Endothelial cell of umbilical vein (primary cell): ENCODE data around the gene MYMK.

Experiments used
- EZH2 ChIP-seq: IDR thresholded peaks from 2 replicates; pipeline ENCODE4 v1.6.1; 2012; ENCODE audit warnings: borderline replicate concordance, low read depth, mild to moderate bottlenecking, moderate library complexity, low read length, inconsistent platforms; ENCODE audit not compliant: severe bottlenecking
- GATA2 ChIP-seq: IDR thresholded peaks from 2 replicates; pipeline ENCODE4 v1.7.0; 2011; ENCODE audit warnings: low read depth, mild to moderate bottlenecking, moderate library complexity, mixed read lengths, low read length; ENCODE audit not compliant: insufficient read length, insufficient read depth
- JUN ChIP-seq: IDR thresholded peaks from 2 replicates; pipeline ENCODE4 v1.6.1; 2011; ENCODE audit warnings: borderline replicate concordance, low read depth; ENCODE audit not compliant: insufficient read length, insufficient read depth
- MYC ChIP-seq: IDR thresholded peaks from one replicate; pipeline ENCODE4 v1.6.1; 2011; ENCODE audit warnings: mild to moderate bottlenecking, low read depth, low read length
- POLR2A ChIP-seq: IDR thresholded peaks from 2 replicates; pipeline ENCODE4 v1.6.1; 2012; ENCODE audit warnings: low read depth, mild to moderate bottlenecking, control low read depth, low read length
- POLR2AphosphoS5 ChIP-seq: IDR thresholded peaks from 2 replicates; pipeline ENCODE4 v1.6.1; 2012; ENCODE audit warnings: low read depth, mild to moderate bottlenecking, control low read depth, low read length, moderate library complexity; ENCODE audit not compliant: insufficient read depth
- TF ChIP-seq, protein P1 (sequence below), 2 donors: IDR thresholded peaks; 1 replicate in 1 of 2; 2 replicates in 1 of 2; pipeline ENCODE4 v1.5.1; 2011; ENCODE audit warnings: low read length in 2 of 2, mild to moderate bottlenecking in 2 of 2, moderate library complexity in 2 of 2, control low read depth in 1 of 2, inconsistent platforms in 1 of 2, low read depth in 1 of 2; ENCODE audit not compliant: insufficient read depth in 1 of 2; ENCODE audit errors: extremely low read depth in 1 of 2
- TF ChIP-seq, protein P2 (sequence below): IDR thresholded peaks from 2 replicates; pipeline ENCODE4 v1.6.1; 2011; ENCODE audit not compliant: insufficient read depth, insufficient read length

DNA sequence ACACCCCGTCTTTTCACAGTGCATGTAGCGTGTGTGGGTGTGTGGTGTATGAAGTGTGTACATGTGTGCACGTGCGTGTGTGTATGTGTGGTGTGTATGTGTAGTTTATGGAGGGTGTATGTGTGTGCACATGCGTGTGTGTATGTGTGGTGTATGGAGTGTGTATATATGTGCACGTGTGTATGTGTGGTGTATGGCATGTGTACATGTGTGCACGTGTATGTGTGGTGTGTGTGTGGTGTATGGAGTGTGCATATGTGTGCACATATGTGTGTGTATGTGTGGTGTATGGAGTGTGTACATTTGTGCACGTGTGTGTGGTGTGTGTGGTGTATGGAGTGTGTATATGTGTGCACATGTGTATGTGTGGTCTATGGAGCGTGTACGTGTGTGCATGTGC is 13.2 kb downstream of the MYMK start:
- TF ChIP-seq, protein P1, sequence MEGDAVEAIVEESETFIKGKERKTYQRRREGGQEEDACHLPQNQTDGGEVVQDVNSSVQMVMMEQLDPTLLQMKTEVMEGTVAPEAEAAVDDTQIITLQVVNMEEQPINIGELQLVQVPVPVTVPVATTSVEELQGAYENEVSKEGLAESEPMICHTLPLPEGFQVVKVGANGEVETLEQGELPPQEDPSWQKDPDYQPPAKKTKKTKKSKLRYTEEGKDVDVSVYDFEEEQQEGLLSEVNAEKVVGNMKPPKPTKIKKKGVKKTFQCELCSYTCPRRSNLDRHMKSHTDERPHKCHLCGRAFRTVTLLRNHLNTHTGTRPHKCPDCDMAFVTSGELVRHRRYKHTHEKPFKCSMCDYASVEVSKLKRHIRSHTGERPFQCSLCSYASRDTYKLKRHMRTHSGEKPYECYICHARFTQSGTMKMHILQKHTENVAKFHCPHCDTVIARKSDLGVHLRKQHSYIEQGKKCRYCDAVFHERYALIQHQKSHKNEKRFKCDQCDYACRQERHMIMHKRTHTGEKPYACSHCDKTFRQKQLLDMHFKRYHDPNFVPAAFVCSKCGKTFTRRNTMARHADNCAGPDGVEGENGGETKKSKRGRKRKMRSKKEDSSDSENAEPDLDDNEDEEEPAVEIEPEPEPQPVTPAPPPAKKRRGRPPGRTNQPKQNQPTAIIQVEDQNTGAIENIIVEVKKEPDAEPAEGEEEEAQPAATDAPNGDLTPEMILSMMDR (IDR thresholded peaks at IDR 0.05; ENCODE audit: extremely low read depth in 1 of 2, insufficient read depth in 1 of 2, low read depth in 1 of 2, low read length in 2 of 2) = no peak
- no peak for TF ChIP-seq POLR2A
- TF ChIP-seq EZH2 = no peak
- no peak for TF ChIP-seq MYC
- no peak for TF ChIP-seq GATA2
- no peak for TF ChIP-seq POLR2AphosphoS5
- TF ChIP-seq JUN = no peak
- TF ChIP-seq, protein P2, sequence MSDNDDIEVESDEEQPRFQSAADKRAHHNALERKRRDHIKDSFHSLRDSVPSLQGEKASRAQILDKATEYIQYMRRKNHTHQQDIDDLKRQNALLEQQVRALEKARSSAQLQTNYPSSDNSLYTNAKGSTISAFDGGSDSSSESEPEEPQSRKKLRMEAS = no peak
